SK-N-MC (cell line): Measurements from ENCODE around the gene PSMC4.
"Not testable (repeated sequence)": the region's sequence is repeated elsewhere in the genome, so short reads cannot be mapped to it uniquely, and the experiment has no call there.

ENCODE experiments used
- EZH2 ChIP-seq: fragments of 200-600 bp; sonication (generic); IDR thresholded peaks from one replicate; pipeline ENCODE4 v1.6.1; 2017; ENCODE audit warnings: antibody characterized with exemption
- FOXP2 ChIP-seq: optimal IDR thresholded peaks from 2 replicates; pipeline ENCODE3; 2011; ENCODE audit warnings: mild to moderate bottlenecking, moderate library complexity; ENCODE audit not compliant: insufficient read depth; ENCODE audit errors: extremely low read length, control extremely low read depth
- POLR2AphosphoS5 ChIP-seq: IDR thresholded peaks from 2 replicates; pipeline ENCODE4 v1.6.1; 2012; ENCODE audit warnings: mild to moderate bottlenecking, low read depth, low read length, borderline replicate concordance

- not testable (repeated sequence) for TF ChIP-seq POLR2AphosphoS5, EZH2, FOXP2
Measured at GRCh38 chr19:39958942-39959341, 12.0 kb upstream of the PSMC4 start.
